AG09309 (cell line): ENCODE results near the gene EHD1.

Experiments used
- DNase-seq: peaks from one replicate; pipeline ENCODE4 v3.0.0-alpha.2; 2010; ENCODE audit warnings: low read depth
- H3K4me3 ChIP-seq: 2 replicates; pipeline ENCODE4 v1.5.1; 2011; ENCODE audit warnings: mild to moderate bottlenecking, low read depth, low read length, moderate library complexity; ENCODE audit not compliant: control insufficient read depth
- CTCF ChIP-seq: IDR thresholded peaks from 2 replicates; pipeline ENCODE4 v1.5.1; 2011; ENCODE audit warnings: mild to moderate bottlenecking, low read depth, low read length, inconsistent platforms; ENCODE audit not compliant: insufficient read depth, control insufficient read depth; ENCODE audit errors: missing control alignments

Gene EHD1

GRCh38 chr11:64865286-64866172, 12.9 kb downstream of the EHD1 start:
- TF ChIP-seq CTCF: peak; percentile 3
- no peak overlapping the region for H3K4me3 ChIP-seq
- no peak for DNase-seq

DNA sequence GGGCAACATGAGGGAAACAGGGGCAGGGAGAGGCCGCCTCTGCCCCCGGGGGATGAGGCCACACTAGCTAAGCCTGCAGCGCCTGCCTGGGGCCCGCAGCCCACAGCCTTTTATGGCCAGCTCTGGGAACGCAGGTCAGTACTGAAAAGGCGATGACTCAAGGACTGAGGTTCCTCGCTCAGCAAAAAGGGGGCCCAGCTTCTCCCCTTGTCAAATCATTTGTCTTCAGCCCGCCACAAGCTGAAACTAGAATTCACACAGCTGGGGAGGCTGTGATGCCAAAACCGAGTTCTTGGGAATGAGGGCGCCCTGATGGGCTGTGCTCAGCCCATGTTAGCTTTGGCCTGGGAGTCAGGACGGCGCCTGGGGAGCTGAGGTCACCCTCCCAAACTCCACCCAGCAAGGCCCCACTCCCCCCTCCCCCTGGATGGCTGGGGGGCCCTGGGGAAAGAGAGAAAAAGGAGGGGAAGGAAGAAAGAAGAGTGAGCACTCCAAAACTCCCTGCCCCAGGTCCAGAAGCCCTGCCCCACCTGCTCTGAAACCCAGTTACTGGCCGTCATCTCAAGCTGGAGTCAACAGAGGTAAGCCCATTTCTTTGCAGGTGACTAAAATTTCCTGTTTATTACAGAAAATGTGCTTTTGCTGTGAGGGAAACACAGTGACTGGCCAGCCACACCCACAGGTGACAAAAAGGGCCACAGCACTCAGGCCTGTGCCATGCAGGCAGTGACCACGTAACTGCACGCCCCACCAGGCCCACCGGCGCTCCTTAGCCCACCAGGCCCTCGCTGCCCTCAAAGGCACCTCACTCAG, 13.7 kb downstream of the EHD1 start:
- H3K4me3 ChIP-seq: no peak overlapping the region

DNA sequence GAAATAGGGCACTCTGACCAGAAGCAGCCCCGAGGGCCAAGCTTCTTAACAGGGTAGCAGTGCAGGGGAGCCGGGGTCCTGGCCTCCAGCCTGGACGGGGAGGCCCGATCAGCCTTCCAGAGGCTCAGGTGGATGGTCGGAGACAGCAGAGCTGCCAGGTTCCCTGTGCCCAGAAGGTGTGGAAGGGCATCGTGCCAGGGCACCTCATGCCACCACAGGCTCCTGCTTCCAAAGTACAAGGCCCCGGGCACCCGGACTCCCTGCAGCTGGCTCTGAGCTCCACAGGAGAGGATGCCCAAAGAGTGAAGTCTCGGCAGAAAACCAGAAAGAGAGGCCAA, 14.3 kb downstream of the EHD1 start:
- TF ChIP-seq CTCF: no peak
- DNase-seq: no peak
- H3K4me3 ChIP-seq: no peak overlapping the region

More for the DNA sequence above, 13.7 kb downstream of the EHD1 start:
- DNase-seq: no peak
- no peak for TF ChIP-seq CTCF

DNA sequence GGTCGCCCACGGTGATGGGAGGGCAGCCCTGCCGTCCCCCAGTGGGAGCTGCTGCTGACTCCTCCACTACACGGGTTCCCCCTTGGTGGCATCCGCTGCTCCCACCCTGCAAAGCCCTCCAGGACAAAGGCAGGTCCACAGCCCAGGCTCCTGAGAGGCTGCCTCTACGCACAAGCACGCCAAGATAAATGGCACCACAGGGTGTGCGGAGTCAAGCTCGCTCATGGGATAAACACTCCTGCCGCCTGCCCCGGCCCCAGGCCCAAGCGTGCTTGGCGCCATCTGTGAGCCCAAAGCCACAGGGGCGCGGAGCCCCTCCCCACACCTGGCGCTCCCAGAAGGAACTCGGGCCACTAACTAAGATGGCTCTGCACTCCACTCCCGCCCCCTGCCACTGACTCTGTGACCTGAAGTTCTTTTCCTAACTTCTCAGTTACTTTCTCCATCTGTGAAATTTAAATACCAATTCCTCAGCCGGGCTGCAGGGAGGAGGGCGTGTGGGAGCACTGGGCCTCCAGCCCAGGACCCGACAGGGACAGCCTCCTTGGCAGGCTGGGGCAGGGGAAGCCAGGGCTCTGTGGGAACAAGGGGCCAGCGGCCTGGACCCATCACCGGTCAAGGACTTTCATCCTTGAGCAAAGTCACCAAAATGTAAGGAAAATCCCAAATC, 14.9 kb downstream of the EHD1 start:
- TF ChIP-seq CTCF: no peak
- no peak overlapping the region for H3K4me3 ChIP-seq
- DNase-seq: no peak

DNA sequence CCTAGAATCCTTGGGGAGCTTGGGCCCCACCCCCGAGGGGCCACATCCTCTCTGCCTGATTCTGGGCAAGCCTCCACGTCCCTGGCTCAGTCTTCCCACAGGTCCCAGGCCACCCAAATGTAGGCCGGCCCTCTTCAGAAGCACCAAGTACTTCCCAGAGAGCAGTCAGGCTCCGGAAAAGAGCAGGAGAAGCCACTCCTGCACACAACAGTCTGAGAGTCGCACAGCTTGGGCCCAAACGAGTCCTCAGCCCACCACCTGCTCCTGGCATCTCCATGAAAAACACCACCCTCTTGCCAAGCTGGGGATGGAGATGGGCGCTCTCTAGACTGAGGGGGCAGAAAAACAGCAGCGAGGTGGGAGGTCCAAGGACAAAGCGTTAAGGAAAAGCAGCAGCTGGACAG, 15.4 kb downstream of the EHD1 start:
- no peak for TF ChIP-seq CTCF
- H3K4me3 ChIP-seq: no peak overlapping the region
- no peak for DNase-seq

- DNase-seq: no peak
- no peak for TF ChIP-seq CTCF
- no peak overlapping the region for H3K4me3 ChIP-seq
These were observed 17.0 kb downstream of the EHD1 start for GRCh38 chr11:64861227-64861975.
